ENCODE data around the gene ART1.

- no peak for TF ChIP-seq CTCF (IDR thresholded peaks at IDR 0.05; ENCODE audit: borderline replicate concordance, extremely low read depth, low read length, poor library complexity, severe bottlenecking)
- no peak for TF ChIP-seq EZH2 (IDR thresholded peaks at IDR 0.05; ENCODE audit: borderline replicate concordance, low read depth, low read length, severe bottlenecking)
These were observed 10.6 kb downstream of the ART1 start for GRCh38 chr11:3655547-3655946.
